ENCODE measurements around the gene TRABD2B. TPM values are rescaled to one million over a fixed set of nuclear protein-coding genes. Genes with fewer than 3 reads are reported as not detected.

Gene TRABD2B
- polyA plus RNA-seq, 4 donors: under 0.01 to 2.6 (median 2.2) TPM; not detected in 1

DNA sequence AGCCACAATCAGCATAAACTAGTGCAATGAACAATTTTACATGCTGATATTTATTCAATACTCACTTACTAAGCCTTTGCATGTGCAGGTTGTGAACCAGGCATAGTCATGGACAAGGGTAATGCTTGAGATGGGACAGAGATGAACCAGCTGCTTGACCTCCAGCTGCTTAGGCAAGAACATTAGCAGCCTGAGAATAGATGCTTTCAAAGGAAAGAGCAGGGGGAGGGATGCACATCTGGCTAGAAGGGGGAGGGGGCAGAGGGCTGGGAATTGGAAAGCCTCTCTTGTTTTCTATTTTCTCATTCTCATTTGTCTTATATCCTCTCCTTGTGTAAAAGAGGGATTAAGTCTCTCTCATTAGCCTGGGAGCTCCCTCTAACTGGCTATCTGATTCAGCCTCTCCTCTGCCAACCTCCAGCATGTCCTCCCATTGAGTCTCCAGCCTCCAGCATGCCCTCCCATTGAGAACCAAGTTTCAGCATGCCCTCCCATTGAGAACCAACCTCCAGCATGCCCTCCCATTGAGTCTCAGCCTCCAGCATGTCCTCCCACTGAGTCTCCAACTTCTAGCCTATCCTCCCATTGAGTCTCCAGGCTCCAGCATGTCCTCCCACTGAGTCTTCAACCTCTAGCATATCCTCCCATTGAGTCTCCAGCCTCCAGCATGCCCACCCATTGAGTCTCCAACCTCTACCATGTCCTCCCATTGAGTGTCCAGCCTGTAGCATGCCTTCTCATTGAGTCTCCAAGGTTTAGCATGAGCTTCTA lies 38.4 kb upstream of the TRABD2B start:
- no peaks in the 10 kb centered on the region for H3K9me3 ChIP-seq (ENCODE audit: control insufficient read depth in 2 of 2, insufficient read depth in 1 of 2, low read depth in 1 of 2, low read length in 1 of 2)
- FAIRE-seq (no peak), DNase-seq (no peak)
- no peaks in the 10 kb centered on the region for H3K36me3 ChIP-seq (ENCODE audit: control insufficient read depth in 3 of 3, insufficient read depth in 2 of 3, low read depth in 1 of 3, low read length in 3 of 3)
- peaks cover 0 to 12% (median 2%) of the 10 kb centered on the region in 3 donors for H3K4me1 ChIP-seq (ENCODE audit: control insufficient read depth in 3 of 3, insufficient read depth in 2 of 3, low read depth in 1 of 3, low read length in 2 of 3)
- H3K27me3 ChIP-seq (ENCODE audit: control insufficient read depth in 3 of 3, insufficient read depth in 3 of 3, low read length in 3 of 3): no peaks in the 10 kb centered on the region
- H3K27ac ChIP-seq (ENCODE audit: low read depth in 1 of 3, low read length in 2 of 3): no peak overlapping the region
- H3K4me3 ChIP-seq (ENCODE audit: low read depth in 1 of 3, low read length in 3 of 3): no peak overlapping the region

GRCh38 chr1:48033495-48034045 lies 36.4 kb upstream of the TRABD2B start:
- Histone ChIP-seq H3K4me3 (ENCODE audit: low read depth in 1 of 3, low read length in 3 of 3) (no peak overlapping the region), H3K9me3 (ENCODE audit: control insufficient read depth in 2 of 2, insufficient read depth in 1 of 2, low read depth in 1 of 2, low read length in 1 of 2) (no peaks in the 10 kb centered on the region), H3K4me1 (ENCODE audit: control insufficient read depth in 3 of 3, insufficient read depth in 2 of 3, low read depth in 1 of 3, low read length in 2 of 3) (no peaks in the 10 kb centered on the region), H3K36me3 (ENCODE audit: control insufficient read depth in 3 of 3, insufficient read depth in 2 of 3, low read depth in 1 of 3, low read length in 3 of 3) (no peaks in the 10 kb centered on the region), H3K27me3 (ENCODE audit: control insufficient read depth in 3 of 3, insufficient read depth in 3 of 3, low read length in 3 of 3) (no peaks in the 10 kb centered on the region), H3K27ac (ENCODE audit: low read depth in 1 of 3, low read length in 2 of 3) (no peak overlapping the region)
- DNase-seq: no peak
- WGBS, 3 donors: 89 to 94% (median 93%) methylated on average over 10 of the region's 10 CpGs
- no peak for FAIRE-seq

DNA sequence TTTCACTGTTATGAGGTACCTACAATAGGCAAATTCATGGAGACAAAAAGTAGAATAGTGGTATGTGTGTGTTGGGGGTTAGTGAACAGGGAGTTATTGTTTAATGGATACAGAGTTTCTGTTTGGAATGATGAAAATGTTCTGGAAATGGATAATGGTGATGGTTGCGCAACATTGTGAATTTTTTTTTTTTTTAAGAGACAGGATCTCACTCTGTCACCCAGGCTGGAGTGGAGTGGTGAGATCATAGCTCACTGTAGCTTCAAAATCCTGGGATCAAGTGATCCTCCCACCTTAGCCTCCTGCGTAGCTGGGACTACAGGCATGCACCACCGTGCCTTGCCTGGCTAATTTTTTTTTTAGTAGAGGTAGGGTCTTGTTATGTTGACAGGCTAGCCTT lies 34.5 kb upstream of the TRABD2B start:
- H3K27ac ChIP-seq (ENCODE audit: low read depth in 1 of 3, low read length in 2 of 3): no peak overlapping the region
- no peaks in the 10 kb centered on the region for H3K27me3 ChIP-seq (ENCODE audit: control insufficient read depth in 3 of 3, insufficient read depth in 3 of 3, low read length in 3 of 3)
- H3K36me3 ChIP-seq (ENCODE audit: control insufficient read depth in 3 of 3, insufficient read depth in 2 of 3, low read depth in 1 of 3, low read length in 3 of 3): no peaks in the 10 kb centered on the region
- peaks cover 0 to 6% (median 0%) of the 10 kb centered on the region in 3 donors for H3K4me1 ChIP-seq (ENCODE audit: control insufficient read depth in 3 of 3, insufficient read depth in 2 of 3, low read depth in 1 of 3, low read length in 2 of 3)
- H3K4me3 ChIP-seq (ENCODE audit: low read depth in 1 of 3, low read length in 3 of 3): no peak overlapping the region
- DNase-seq: no peak
- 76 to 92% (median 83%) methylated on average over 3 of the region's 3 CpGs for WGBS, 3 donors
- no peak for FAIRE-seq
- no peaks in the 10 kb centered on the region for H3K9me3 ChIP-seq (ENCODE audit: control insufficient read depth in 2 of 2, insufficient read depth in 1 of 2, low read depth in 1 of 2, low read length in 1 of 2)

DNA sequence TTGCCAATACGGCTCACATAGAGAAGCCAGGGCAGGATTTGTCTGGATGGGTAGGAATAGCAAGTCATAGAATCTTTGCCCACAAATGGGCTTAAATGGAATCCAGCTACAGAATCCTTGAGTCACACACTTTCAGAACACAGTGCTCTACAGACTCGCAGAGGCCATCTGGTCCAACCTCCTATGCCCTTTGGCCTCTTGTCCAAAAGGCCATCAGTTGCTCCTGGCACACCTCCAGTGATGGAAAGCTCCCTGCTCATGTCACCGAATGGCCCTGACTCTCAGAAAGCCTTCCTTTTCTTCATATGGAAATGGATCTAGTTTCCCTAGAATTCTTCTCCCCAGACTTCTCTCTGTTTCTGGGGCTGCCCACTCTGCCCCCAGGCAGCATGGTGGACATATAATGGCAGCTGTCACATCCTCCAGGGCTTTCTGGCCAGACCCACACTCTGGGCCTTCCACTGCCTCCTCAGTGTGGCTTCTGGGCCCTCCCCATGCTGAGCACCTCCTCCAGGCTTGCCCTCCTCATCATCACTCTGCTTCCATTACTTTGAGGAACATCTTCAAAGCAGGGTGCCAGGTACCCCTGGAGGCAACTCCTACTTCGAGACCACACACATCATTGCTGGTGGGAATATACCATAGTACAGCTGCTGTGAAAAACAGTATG lies 33.6 kb upstream of the TRABD2B start:
- Histone ChIP-seq H3K36me3 (ENCODE audit: control insufficient read depth in 3 of 3, insufficient read depth in 2 of 3, low read depth in 1 of 3, low read length in 3 of 3) (no peaks in the 10 kb centered on the region), H3K4me1 (ENCODE audit: control insufficient read depth in 3 of 3, insufficient read depth in 2 of 3, low read depth in 1 of 3, low read length in 2 of 3) (peaks cover 0 to 11% (median 0%) of the 10 kb centered on the region in 3 donors), H3K4me3 (ENCODE audit: low read depth in 1 of 3, low read length in 3 of 3) (no peak overlapping the region), H3K27me3 (ENCODE audit: control insufficient read depth in 3 of 3, insufficient read depth in 3 of 3, low read length in 3 of 3) (no peaks in the 10 kb centered on the region), H3K27ac (ENCODE audit: low read depth in 1 of 3, low read length in 2 of 3) (no peak overlapping the region), H3K9me3 (ENCODE audit: control insufficient read depth in 2 of 2, insufficient read depth in 1 of 2, low read depth in 1 of 2, low read length in 1 of 2) (no peaks in the 10 kb centered on the region)
- FAIRE-seq (no peak), DNase-seq (peak in 1 of 2 donors; percentile 64)
- 57 to 73% (median 64%) methylated on average over 4 of the region's 4 CpGs for WGBS, 3 donors

DNA sequence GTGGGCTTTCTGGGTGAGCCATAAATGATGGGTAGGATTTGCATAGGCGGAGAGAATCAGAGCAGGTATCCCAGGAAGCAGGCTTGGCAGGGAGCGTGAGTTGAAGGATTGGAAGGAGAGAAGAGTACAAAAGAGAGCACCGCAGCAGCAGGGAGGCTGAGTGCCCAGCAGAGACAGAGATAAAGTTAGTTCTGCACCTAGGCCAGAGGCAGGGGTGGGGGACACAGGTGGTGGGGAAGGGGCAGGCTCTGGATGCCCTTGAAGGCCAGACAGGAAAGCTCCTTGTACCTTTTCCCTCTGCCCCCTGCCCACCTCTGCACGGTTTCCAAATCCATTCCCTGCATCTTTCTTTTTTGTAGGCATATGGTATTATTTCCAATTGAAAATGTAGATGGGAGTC lies 33.0 kb upstream of the TRABD2B start:
- Histone ChIP-seq H3K36me3 (ENCODE audit: control insufficient read depth in 3 of 3, insufficient read depth in 2 of 3, low read depth in 1 of 3, low read length in 3 of 3) (no peaks in the 10 kb centered on the region), H3K9me3 (ENCODE audit: control insufficient read depth in 2 of 2, insufficient read depth in 1 of 2, low read depth in 1 of 2, low read length in 1 of 2) (no peaks in the 10 kb centered on the region), H3K27ac (ENCODE audit: low read depth in 1 of 3, low read length in 2 of 3) (no peak overlapping the region), H3K4me1 (ENCODE audit: control insufficient read depth in 3 of 3, insufficient read depth in 2 of 3, low read depth in 1 of 3, low read length in 2 of 3) (peaks cover 0 to 12% (median 0%) of the 10 kb centered on the region in 3 donors), H3K27me3 (ENCODE audit: control insufficient read depth in 3 of 3, insufficient read depth in 3 of 3, low read length in 3 of 3) (no peaks in the 10 kb centered on the region), H3K4me3 (ENCODE audit: low read depth in 1 of 3, low read length in 3 of 3) (no peak overlapping the region)
- WGBS, 3 donors: 93 to 94% (median 93%) methylated on average over 4 of the region's 4 CpGs
- FAIRE-seq (no peak), DNase-seq (no peak)

GRCh38 chr1:48028218-48029069 lies 31.3 kb upstream of the TRABD2B start:
- no peaks in the 10 kb centered on the region for H3K9me3 ChIP-seq (ENCODE audit: control insufficient read depth in 2 of 2, insufficient read depth in 1 of 2, low read depth in 1 of 2, low read length in 1 of 2)
- peaks cover 0 to 15% (median 0%) of the 10 kb centered on the region in 3 donors for H3K4me1 ChIP-seq (ENCODE audit: control insufficient read depth in 3 of 3, insufficient read depth in 2 of 3, low read depth in 1 of 3, low read length in 2 of 3)
- WGBS, 3 donors: 86 to 89% (median 89%) methylated on average over 12 of the region's 12 CpGs
- FAIRE-seq: no peak
- DNase-seq: no peak
- no peak overlapping the region for H3K27ac ChIP-seq (ENCODE audit: low read depth in 1 of 3, low read length in 2 of 3)
- H3K4me3 ChIP-seq (ENCODE audit: low read depth in 1 of 3, low read length in 3 of 3): no peak overlapping the region
- H3K27me3 ChIP-seq (ENCODE audit: control insufficient read depth in 3 of 3, insufficient read depth in 3 of 3, low read length in 3 of 3): no peaks in the 10 kb centered on the region
- no peaks in the 10 kb centered on the region for H3K36me3 ChIP-seq (ENCODE audit: control insufficient read depth in 3 of 3, insufficient read depth in 2 of 3, low read depth in 1 of 3, low read length in 3 of 3)

- FAIRE-seq: no peak
Observed at GRCh38 chr1:48027533-48027835, 30.3 kb upstream of the TRABD2B start.

More at GRCh38 chr1:48027533-48027835, 30.3 kb upstream of the TRABD2B start:
- 77 to 88% (median 82%) methylated on average over 2 of the region's 2 CpGs for WGBS, 3 donors
- DNase-seq: no peak
- Histone ChIP-seq H3K4me1 (ENCODE audit: control insufficient read depth in 3 of 3, insufficient read depth in 2 of 3, low read depth in 1 of 3, low read length in 2 of 3) (peaks cover 0 to 15% (median 0%) of the 10 kb centered on the region in 3 donors), H3K9me3 (ENCODE audit: control insufficient read depth in 2 of 2, insufficient read depth in 1 of 2, low read depth in 1 of 2, low read length in 1 of 2) (no peaks in the 10 kb centered on the region), H3K4me3 (ENCODE audit: low read depth in 1 of 3, low read length in 3 of 3) (no peak overlapping the region), H3K27ac (ENCODE audit: low read depth in 1 of 3, low read length in 2 of 3) (no peak overlapping the region), H3K36me3 (ENCODE audit: control insufficient read depth in 3 of 3, insufficient read depth in 2 of 3, low read depth in 1 of 3, low read length in 3 of 3) (no peaks in the 10 kb centered on the region), H3K27me3 (ENCODE audit: control insufficient read depth in 3 of 3, insufficient read depth in 3 of 3, low read length in 3 of 3) (no peaks in the 10 kb centered on the region)

All from small intestine (tissue), 7 donors.